ENCODE data around the gene UGT2B10. TPM values are rescaled to one million over a fixed set of nuclear protein-coding genes. Genes with fewer than 3 reads are reported as not detected.
"Not testable (repeated sequence)": the region's sequence is repeated elsewhere in the genome, so short reads cannot be mapped to it uniquely, and the experiment has no call there.

UGT2B10 gene
- total RNA-seq, 6 experiments from 2014 or later: not detected

GRCh38 chr4:68803013-68803412 lies 12.8 kb upstream of the UGT2B10 start:
- no peak overlapping the region for H3K27ac Mint-ChIP-seq
- DNase-seq: no peak
- no peaks in the 10 kb centered on the region for H3K4me1 Mint-ChIP-seq (ENCODE audit: low read depth)
- no peaks in the 10 kb centered on the region for H3K36me3 Mint-ChIP-seq (ENCODE audit: low read depth)
- TF ChIP-seq CTCF (IDR thresholded peaks at IDR 0.05): no peak
- peaks cover 25% of the 10 kb centered on the region for H3K9me3 Mint-ChIP-seq
- no peaks in the 10 kb centered on the region for H3K27me3 Mint-ChIP-seq (ENCODE audit: insufficient read depth)
- no peak overlapping the region for H3K4me3 Mint-ChIP-seq

- H3K36me3 Mint-ChIP-seq (ENCODE audit: low read depth): no peaks in the 10 kb centered on the region
- DNase-seq: no peak
- no peak overlapping the region for H3K27ac Mint-ChIP-seq
- H3K9me3 Mint-ChIP-seq: peaks cover 29% of the 10 kb centered on the region
- H3K4me1 Mint-ChIP-seq (ENCODE audit: low read depth): no peaks in the 10 kb centered on the region
- no peak overlapping the region for H3K4me3 Mint-ChIP-seq
- no peaks in the 10 kb centered on the region for H3K27me3 Mint-ChIP-seq (ENCODE audit: insufficient read depth)
- TF ChIP-seq CTCF (IDR thresholded peaks at IDR 0.05): no peak
Measured at GRCh38 chr4:68808060-68808459, 7.7 kb upstream of the UGT2B10 start.

- H3K4me3 Mint-ChIP-seq: no peak overlapping the region
- TF ChIP-seq CTCF (IDR thresholded peaks at IDR 0.05): no peak
- no peak for DNase-seq
- no peaks in the 10 kb centered on the region for H3K36me3 Mint-ChIP-seq (ENCODE audit: low read depth)
- H3K4me1 Mint-ChIP-seq (ENCODE audit: low read depth): no peaks in the 10 kb centered on the region
- no peak overlapping the region for H3K27ac Mint-ChIP-seq
- H3K9me3 Mint-ChIP-seq: peaks cover 23% of the 10 kb centered on the region
- H3K27me3 Mint-ChIP-seq (ENCODE audit: insufficient read depth): no peaks in the 10 kb centered on the region
Measured at GRCh38 chr4:68810919-68811318, 4.9 kb upstream of the UGT2B10 start.

GRCh38 chr4:68816410-68817265 lies 844 bp downstream of the UGT2B10 start:
- not testable (repeated sequence) for H3K27ac Mint-ChIP-seq; DNase-seq; H3K4me3 Mint-ChIP-seq; H3K36me3 Mint-ChIP-seq (ENCODE audit: low read depth); H3K4me1 Mint-ChIP-seq (ENCODE audit: low read depth); H3K27me3 Mint-ChIP-seq (ENCODE audit: insufficient read depth); H3K9me3 Mint-ChIP-seq

- Mint-ChIP-seq H3K4me3 (no peak overlapping the region), H3K36me3 (ENCODE audit: low read depth) (no peaks in the 10 kb centered on the region), H3K9me3 (no peaks in the 10 kb centered on the region), H3K27me3 (ENCODE audit: insufficient read depth) (no peaks in the 10 kb centered on the region), H3K27ac (no peak overlapping the region), H3K4me1 (ENCODE audit: low read depth) (no peaks in the 10 kb centered on the region)
- no peak for DNase-seq
- TF ChIP-seq CTCF (IDR thresholded peaks at IDR 0.05): no peak
Measured at GRCh38 chr4:68817386-68817785, 1.6 kb downstream of the UGT2B10 start.

GRCh38 chr4:68818030-68818462 lies 2.3 kb downstream of the UGT2B10 start:
- H3K36me3 Mint-ChIP-seq (ENCODE audit: low read depth); H3K27ac Mint-ChIP-seq; H3K4me3 Mint-ChIP-seq; DNase-seq; H3K27me3 Mint-ChIP-seq (ENCODE audit: insufficient read depth); H3K4me1 Mint-ChIP-seq (ENCODE audit: low read depth); H3K9me3 Mint-ChIP-seq: not testable (repeated sequence)

All from HFFc6 (cell line).